HTR-8/SVneo (cell line): ENCODE measurements around the gene SLC25A41.

Experiments
- DNase-seq: peaks from one replicate; pipeline ENCODE4 v3.0.0; 2011; ENCODE audit warnings: low spot score, mixed read lengths; ENCODE audit not compliant: insufficient read length
- FAIRE-seq: peaks from 2 replicates; lab custom pipeline; 2011; peaks lifted over from hg19 to GRCh38; lab: Jason Lieb, UNC

The SLC25A41 gene

DNA sequence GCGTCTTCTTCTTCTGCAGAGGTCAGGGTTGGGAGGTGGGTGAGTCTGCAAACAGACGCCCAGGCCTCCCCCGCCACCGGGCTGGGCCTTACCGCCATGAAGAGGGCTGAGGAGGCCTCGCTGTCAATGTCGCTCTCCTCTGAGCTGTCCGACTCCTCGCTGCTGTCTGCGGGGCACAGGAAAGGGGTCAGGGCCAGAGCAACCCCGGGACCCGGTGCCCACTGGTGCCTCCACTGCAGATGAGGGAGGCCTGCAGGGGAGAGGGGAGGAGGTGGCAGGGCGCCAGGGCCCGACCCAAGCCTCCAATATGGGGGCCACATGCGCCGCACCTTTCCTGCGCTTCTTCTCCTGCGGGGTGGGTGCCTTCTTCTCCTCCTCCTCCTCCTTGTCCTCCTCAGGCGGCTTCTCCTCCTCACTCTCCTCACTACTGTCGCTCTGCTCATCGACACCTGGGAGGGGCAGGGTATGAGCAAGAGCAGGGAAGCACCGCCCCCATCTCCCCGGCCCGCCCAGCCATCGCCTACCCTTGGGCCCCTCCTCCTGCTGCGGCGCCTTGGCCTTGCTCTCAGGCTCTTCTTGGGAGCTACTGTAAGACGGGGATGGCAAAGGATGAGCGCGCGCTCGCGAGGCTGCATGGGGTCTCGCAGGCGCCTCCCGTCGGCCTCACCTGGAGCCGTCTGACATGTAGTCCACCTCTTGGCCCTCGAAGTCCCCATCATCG lies 52.4 kb downstream of the SLC25A41 start:
- DNase-seq (no peak), FAIRE-seq (no peak)

DNA sequence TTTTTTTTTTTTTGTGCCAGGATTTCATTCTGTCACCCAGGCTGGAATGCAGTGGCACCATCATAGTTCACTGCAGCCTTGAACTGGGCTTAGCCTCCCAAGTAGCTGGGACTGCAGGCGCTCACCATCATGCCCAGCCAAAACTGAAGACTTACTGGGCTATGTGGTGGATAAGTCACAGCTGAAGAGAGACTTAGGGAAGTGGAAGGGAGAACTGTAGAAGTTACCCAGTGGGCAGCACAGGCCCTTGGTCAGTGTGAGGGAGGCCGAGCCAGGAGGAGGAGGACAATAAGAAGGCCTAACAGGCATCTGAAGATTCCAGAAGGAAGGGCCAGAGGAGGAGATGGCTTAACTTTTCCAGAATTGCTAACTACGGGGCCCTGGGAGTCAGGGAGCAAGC lies 53.8 kb downstream of the SLC25A41 start:
- DNase-seq = no peak
- no peak for FAIRE-seq

DNA sequence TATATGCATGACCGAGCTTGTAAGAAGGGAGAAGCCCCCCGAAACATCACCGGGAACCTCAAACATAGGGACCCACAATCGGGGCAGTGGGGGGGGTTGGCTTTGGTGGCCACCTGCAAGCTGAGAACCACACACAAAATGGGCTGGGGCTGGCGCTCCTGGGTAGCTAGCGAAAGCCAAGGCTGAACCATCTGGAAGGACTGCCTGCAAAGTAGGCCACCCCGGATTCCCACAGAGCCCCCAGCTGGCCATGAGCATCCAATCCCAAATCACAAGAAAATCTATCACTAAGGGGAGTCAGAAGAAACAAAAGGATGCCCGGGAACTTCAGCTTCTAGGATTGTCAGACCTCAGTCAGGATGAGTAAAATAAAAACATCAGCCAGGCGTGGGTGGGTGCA lies 55.1 kb downstream of the SLC25A41 start:
- FAIRE-seq = no peak

DNA sequence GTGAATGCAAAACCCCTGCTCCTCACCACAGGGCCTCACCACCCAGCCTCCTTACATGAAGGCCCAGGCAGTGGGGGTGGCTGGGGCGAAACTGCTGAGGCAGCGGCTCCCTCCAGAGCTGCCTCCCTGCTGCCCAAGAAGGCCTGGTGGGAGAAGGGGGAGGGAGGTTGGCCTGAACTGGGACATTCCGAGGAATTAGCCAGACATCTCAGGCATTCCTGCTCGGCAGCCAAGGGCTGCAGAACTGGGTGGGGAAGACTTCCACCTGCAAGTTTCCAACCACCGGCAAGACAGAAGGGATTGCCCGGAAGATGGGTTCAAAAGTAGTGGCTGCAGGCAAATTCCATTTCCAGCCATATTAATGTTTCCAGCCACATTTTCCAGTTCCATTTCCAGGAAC lies 55.5 kb downstream of the SLC25A41 start:
- DNase-seq = no peak
- no peak for FAIRE-seq

More for the DNA sequence above, 55.1 kb downstream of the SLC25A41 start:
- no peak for DNase-seq

DNA sequence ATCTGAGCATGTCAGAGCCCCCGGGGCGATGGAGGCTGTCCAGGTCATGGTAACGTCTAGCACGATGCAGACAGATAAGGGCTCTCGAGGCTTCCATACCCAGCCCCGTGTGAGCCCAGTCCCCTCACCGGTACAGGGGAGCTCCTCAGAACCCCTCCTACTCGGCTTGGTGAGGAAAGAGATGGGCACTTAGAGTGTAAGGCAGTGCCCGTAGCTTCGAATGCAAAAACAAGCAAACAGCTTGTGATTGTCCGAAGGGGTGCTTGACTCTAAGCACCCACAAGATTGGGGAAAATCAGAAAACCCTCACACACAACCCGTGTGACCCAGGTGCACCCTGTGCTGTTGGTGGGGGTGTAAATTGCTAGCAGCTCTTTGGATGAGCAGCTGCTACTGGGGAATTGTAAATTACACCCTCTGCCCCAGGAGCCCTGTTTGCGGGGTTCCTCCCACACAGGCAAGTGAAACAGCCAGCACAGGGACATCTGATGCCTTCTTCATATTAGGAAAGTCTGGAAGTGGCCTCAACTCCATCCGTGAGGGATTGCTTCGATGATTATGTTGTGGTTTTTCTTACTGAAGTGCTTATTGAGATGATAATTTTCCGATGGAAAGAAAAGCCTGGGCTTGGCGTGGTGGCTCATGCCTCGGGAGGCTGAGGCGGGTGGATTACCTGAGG lies 56.9 kb downstream of the SLC25A41 start:
- DNase-seq (no peak), FAIRE-seq (no peak)
